B cell (primary cell): ENCODE data around the gene MID2. TPM values are rescaled to one million over a fixed set of nuclear protein-coding genes. Genes with fewer than 3 reads are reported as not detected.

Experiments
- ATAC-seq: fragments of 200-7000 bp; cut with Tn5 transposase; one replicate; pipeline ENCODE4 v1.10.0; 2021; ENCODE audit warnings: low read depth, mild to moderate bottlenecking, moderate number of reproducible peaks, moderate library complexity
- CTCF ChIA-PET: fragments of 350-600 bp; sonication (Branson Sonifier 250); formaldehyde crosslinking; loops from one replicate; lab custom pipeline; 2021; ENCODE audit warnings: antibody characterized with exemption, inconsistent platforms; lab: Charles Lee
- POLR2A ChIA-PET: fragments of 350-600 bp; sonication (Branson Sonifier 250); formaldehyde crosslinking; loops from one replicate; lab custom pipeline; 2021; ENCODE audit warnings: antibody characterized with exemption; lab: Charles Lee
- DNase-seq: peaks from one replicate; pipeline ENCODE4 v3.0.0; 2013
- H2AFZ ChIP-seq: 2 replicates; pipeline ENCODE4 v1.6.1; 2012; ENCODE audit warnings: mild to moderate bottlenecking, low read depth, low read length; ENCODE audit not compliant: insufficient read depth, poor library complexity, severe bottlenecking
- H3K27ac ChIP-seq, 2 donors: 1 replicate in 1 of 2; 2 replicates in 1 of 2; pipeline ENCODE4 v1.5.1; 2012 to 2013; ENCODE audit warnings: low read length in 2 of 2, mild to moderate bottlenecking in 2 of 2, moderate library complexity in 1 of 2
- H3K27me3 ChIP-seq, 4 experiments: fragments of 200-600 bp in 1 of 4; sonication (generic) in 1 of 4; replicated peaks in 1 of 4; 1 replicate in 2 of 4; 2 replicates in 2 of 4; pipeline versions ENCODE4 v1.6.1 to v1.7.0; 2013 to 2016; ENCODE audit warnings: low read length in 3 of 4, mild to moderate bottlenecking in 2 of 4, mixed read lengths in 1 of 4, moderate library complexity in 1 of 4; ENCODE audit not compliant: insufficient read depth in 4 of 4, control insufficient read depth in 3 of 4; ENCODE audit errors: control extremely low read depth in 1 of 4
- H3K36me3 ChIP-seq, 2 experiments: replicated peaks in 1 of 2; 1 replicate in 1 of 2; 2 replicates in 1 of 2; pipeline versions ENCODE4 v1.6.1 to v1.7.1; 2013; ENCODE audit warnings: low read length in 1 of 2; ENCODE audit not compliant: insufficient read depth in 2 of 2, control insufficient read depth in 1 of 2; ENCODE audit errors: control extremely low read depth in 1 of 2, extremely low read depth in 1 of 2
- H3K4me1 ChIP-seq, 2 donors: fragments of 200-600 bp in 1 of 2; sonication (generic) in 1 of 2; 1 replicate in 1 of 2; 2 replicates in 1 of 2; pipeline versions ENCODE4 v1.5.1 to v1.6.1; 2013 to 2017; ENCODE audit warnings: low read length in 2 of 2; ENCODE audit not compliant: control insufficient read depth in 2 of 2, insufficient read depth in 2 of 2
- H3K4me2 ChIP-seq: replicated peaks from 2 replicates; pipeline ENCODE3; 2012; ENCODE audit warnings: mild to moderate bottlenecking, low read depth, low read length; ENCODE audit not compliant: poor library complexity, severe bottlenecking
- H3K4me3 ChIP-seq, 5 experiments: fragments of 200-600 bp in 1 of 5; sonication (generic) in 1 of 5; 1 replicate in 3 of 5; 2 replicates in 2 of 5; pipeline versions ENCODE4 v1.5.1 to v1.7.0; 2011 to 2016; ENCODE audit warnings: low read length in 4 of 5, mild to moderate bottlenecking in 4 of 5, low read depth in 2 of 5, control low read depth in 1 of 5, moderate library complexity in 1 of 5; ENCODE audit not compliant: insufficient read depth in 1 of 5; ENCODE audit errors: control extremely low read depth in 1 of 5, extremely low read depth in 1 of 5
- H3K79me2 ChIP-seq: fragments of 200-600 bp; sonication (generic); one replicate; pipeline ENCODE4 v1.6.0; 2016; ENCODE audit warnings: low read length; ENCODE audit not compliant: control insufficient read depth, insufficient read depth
- H3K9ac ChIP-seq: fragments of 200-600 bp; sonication (generic); 2 replicates; pipeline ENCODE4 v1.6.1; 2017; ENCODE audit warnings: mild to moderate bottlenecking, low read length, moderate library complexity
- H3K9me3 ChIP-seq, 3 donors: one replicate each; pipeline versions ENCODE4 v1.6.1 to v1.7.1; 2013; ENCODE audit warnings: low read length in 2 of 3; ENCODE audit not compliant: control insufficient read depth in 2 of 3, insufficient read depth in 1 of 3; ENCODE audit errors: control extremely low read depth in 1 of 3
- H4K20me1 ChIP-seq: 2 replicates; pipeline ENCODE4 v1.6.0; 2012; ENCODE audit warnings: mild to moderate bottlenecking, low read length; ENCODE audit not compliant: insufficient read depth, control insufficient read depth, poor library complexity, severe bottlenecking
- H3K27ac Mint-ChIP-seq: one replicate; pipeline ENCODE4 v1.8.0; 2021; ENCODE audit warnings: mixed read lengths
- H3K27me3 Mint-ChIP-seq: one replicate; pipeline ENCODE4 v1.8.0; 2021; ENCODE audit warnings: mixed read lengths
- H3K4me1 Mint-ChIP-seq: one replicate; pipeline ENCODE4 v1.8.0; 2021; ENCODE audit warnings: mixed read lengths
- H3K4me3 Mint-ChIP-seq: one replicate; pipeline ENCODE4 v1.8.0; 2021; ENCODE audit warnings: mixed read lengths
- H3K9me3 Mint-ChIP-seq: one replicate; pipeline ENCODE4 v1.8.0; 2022; ENCODE audit warnings: mixed read lengths; ENCODE audit not compliant: insufficient read depth
- EZH2 ChIP-seq: IDR thresholded peaks from 2 replicates; pipeline ENCODE4 v1.6.1; 2012; ENCODE audit warnings: borderline replicate concordance, low read depth, mild to moderate bottlenecking, moderate library complexity, low read length; ENCODE audit not compliant: insufficient read depth, poor library complexity, severe bottlenecking
- WGBS: methylation state at CpG from one replicate; pipeline ENCODE4 v1.1.5; 2013; ENCODE audit warnings: missing lambda C conversion rate; ENCODE audit not compliant: insufficient coverage; 5-methylcytosine and 5-hydroxymethylcytosine counted together
- intact Hi-C: fragments of 100-400 bp; cut with micrococcal nuclease; formaldehyde crosslinking; loops from one replicate; pipeline ENCODE4 v1.10.0; 2022
- polyA plus RNA-seq: library from polyadenylated mRNA; depleted of rRNA; stranded (reverse); fragments of >200 nt; gene quantifications from 2 replicates; pipeline ENCODE4 v1.2.3, GENCODE V29; 2012
- total RNA-seq, 2 donors: library from RNA; stranded (reverse); fragments of 120-200 nt in 1 of 2; gene quantifications; 1 replicate in 1 of 2; 2 replicates in 1 of 2; pipeline versions ENCODE4 v1.2.3 to v1.2.4, GENCODE V29; 2013 to 2022
- TF ChIP-seq, protein P1 (sequence below): fragments of 200-600 bp; IDR thresholded peaks from one replicate; pipeline ENCODE4 v1.8.0; 2022; ENCODE audit warnings: antibody characterized with exemption, mild to moderate bottlenecking

The MID2 gene
- total and polyA plus RNA-seq, 2 donors (not counting 1 experiment from before 2014, with no cell fraction given), result 1.7 to 5.8 TPM

GRCh38 chrX:107787827-107788226, 37.8 kb upstream of the MID2 start:
- no peak overlapping the region for H3K27ac ChIP-seq
- no peaks in the 10 kb centered on the region for H3K4me1 Mint-ChIP-seq
- no CpG with 5 or more reads among the region's 1 CpG for WGBS
- ATAC-seq (no peak), DNase-seq (no peak)
- no peak overlapping the region for H3K4me2 ChIP-seq
- CTCF ChIA-PET, result interaction anchor here (0.7 kb wide), 1 partner anchor 129 kb away, joined by 3 read pairs; no protein-coding TSS in a partner anchor
- H3K9me3 ChIP-seq, result no peaks in the 10 kb centered on the region
- H3K9me3 Mint-ChIP-seq, result no peaks in the 10 kb centered on the region
- POLR2A ChIA-PET, result no interaction called here
- H3K79me2 ChIP-seq, result no peaks in the 10 kb centered on the region
- H3K4me3 ChIP-seq, result no peak overlapping the region
- peaks cover 16% of the 10 kb centered on the region for H3K27me3 Mint-ChIP-seq
- H3K27me3 ChIP-seq, result peaks cover 0 to 3% (median 0%) of the 10 kb centered on the region in 4 experiments
- H3K9ac ChIP-seq, result no peak overlapping the region
- no peaks in the 10 kb centered on the region for H3K36me3 ChIP-seq
- H3K4me3 Mint-ChIP-seq, result no peak overlapping the region
- no peak for TF ChIP-seq EZH2
- TF ChIP-seq, protein P1, sequence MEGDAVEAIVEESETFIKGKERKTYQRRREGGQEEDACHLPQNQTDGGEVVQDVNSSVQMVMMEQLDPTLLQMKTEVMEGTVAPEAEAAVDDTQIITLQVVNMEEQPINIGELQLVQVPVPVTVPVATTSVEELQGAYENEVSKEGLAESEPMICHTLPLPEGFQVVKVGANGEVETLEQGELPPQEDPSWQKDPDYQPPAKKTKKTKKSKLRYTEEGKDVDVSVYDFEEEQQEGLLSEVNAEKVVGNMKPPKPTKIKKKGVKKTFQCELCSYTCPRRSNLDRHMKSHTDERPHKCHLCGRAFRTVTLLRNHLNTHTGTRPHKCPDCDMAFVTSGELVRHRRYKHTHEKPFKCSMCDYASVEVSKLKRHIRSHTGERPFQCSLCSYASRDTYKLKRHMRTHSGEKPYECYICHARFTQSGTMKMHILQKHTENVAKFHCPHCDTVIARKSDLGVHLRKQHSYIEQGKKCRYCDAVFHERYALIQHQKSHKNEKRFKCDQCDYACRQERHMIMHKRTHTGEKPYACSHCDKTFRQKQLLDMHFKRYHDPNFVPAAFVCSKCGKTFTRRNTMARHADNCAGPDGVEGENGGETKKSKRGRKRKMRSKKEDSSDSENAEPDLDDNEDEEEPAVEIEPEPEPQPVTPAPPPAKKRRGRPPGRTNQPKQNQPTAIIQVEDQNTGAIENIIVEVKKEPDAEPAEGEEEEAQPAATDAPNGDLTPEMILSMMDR, result no peak
- H2AFZ ChIP-seq, result no peak overlapping the region
- H3K4me1 ChIP-seq, result no peaks in the 10 kb centered on the region
- no peaks in the 10 kb centered on the region for H4K20me1 ChIP-seq
- H3K27ac Mint-ChIP-seq, result no peak overlapping the region
- intact Hi-C loops, result no loop called here

DNA sequence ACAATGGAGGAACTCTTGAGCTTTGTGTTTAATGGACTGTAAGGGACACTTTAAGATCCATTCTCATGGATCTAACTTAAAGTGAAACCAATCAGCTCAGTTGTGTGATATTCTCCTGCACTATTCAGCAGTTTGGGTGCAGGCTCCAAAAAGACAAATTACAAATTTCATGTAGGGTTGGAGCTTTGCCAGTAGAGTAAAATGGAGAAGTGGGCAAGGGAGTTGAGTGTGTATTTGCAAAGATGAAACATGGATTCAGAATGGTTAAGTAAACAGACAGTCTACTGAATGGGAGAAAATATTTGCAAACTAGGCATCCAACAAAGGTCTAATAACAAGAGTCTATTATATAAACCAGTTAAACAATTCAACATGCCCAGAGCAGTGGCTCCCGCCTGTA, 21.2 kb upstream of the MID2 start:
- Histone ChIP-seq H3K9me3 (no peaks in the 10 kb centered on the region), H3K9ac (no peak overlapping the region), H3K27me3 (no peaks in the 10 kb centered on the region), H3K79me2 (no peaks in the 10 kb centered on the region), H2AFZ (no peak overlapping the region), H3K4me3 (no peak overlapping the region), H4K20me1 (no peaks in the 10 kb centered on the region), H3K27ac (no peak overlapping the region), H3K4me1 (no peaks in the 10 kb centered on the region), H3K4me2 (no peak overlapping the region), H3K36me3 (no peaks in the 10 kb centered on the region)
- H3K27me3 Mint-ChIP-seq, result peaks cover 18% of the 10 kb centered on the region
- ChIA-PET CTCF (no interaction called here), POLR2A (no interaction called here)
- H3K4me1 Mint-ChIP-seq, result no peaks in the 10 kb centered on the region
- DNase-seq (no peak), ATAC-seq (no peak)
- intact Hi-C loops, result no loop called here
- TF ChIP-seq, protein P1, result no peak
- no peak for TF ChIP-seq EZH2
- no peaks in the 10 kb centered on the region for H3K9me3 Mint-ChIP-seq
- no peak overlapping the region for H3K4me3 Mint-ChIP-seq
- no CpG with 5 or more reads among the region's 1 CpG for WGBS
- no peak overlapping the region for H3K27ac Mint-ChIP-seq
